Keratinocyte (primary cell): Measurements from ENCODE around the gene MAP4K2.

ENCODE experiments used
- EZH2 ChIP-seq: IDR thresholded peaks from one replicate; pipeline ENCODE4 v1.6.1; 2012; ENCODE audit warnings: inconsistent platforms, mild to moderate bottlenecking, low read length, moderate library complexity
- TF ChIP-seq, protein P1 (sequence below), 3 experiments: IDR thresholded peaks in 1 of 3; conservative IDR thresholded peaks in 1 of 3; optimal IDR thresholded peaks in 1 of 3; 2 replicates in 2 of 3; 3 replicates in 1 of 3; pipeline versions ENCODE3 to v1.5.1; 2011; ENCODE audit warnings: low read length in 3 of 3, mild to moderate bottlenecking in 3 of 3, moderate library complexity in 2 of 3, control low read depth in 1 of 3, inconsistent platforms in 1 of 3; ENCODE audit not compliant: insufficient read depth in 2 of 3; ENCODE audit errors: extremely low read depth in 1 of 3

GRCh38 chr11:64771861-64772260 lies 31.2 kb downstream of the MAP4K2 start:
- TF ChIP-seq, protein P1, sequence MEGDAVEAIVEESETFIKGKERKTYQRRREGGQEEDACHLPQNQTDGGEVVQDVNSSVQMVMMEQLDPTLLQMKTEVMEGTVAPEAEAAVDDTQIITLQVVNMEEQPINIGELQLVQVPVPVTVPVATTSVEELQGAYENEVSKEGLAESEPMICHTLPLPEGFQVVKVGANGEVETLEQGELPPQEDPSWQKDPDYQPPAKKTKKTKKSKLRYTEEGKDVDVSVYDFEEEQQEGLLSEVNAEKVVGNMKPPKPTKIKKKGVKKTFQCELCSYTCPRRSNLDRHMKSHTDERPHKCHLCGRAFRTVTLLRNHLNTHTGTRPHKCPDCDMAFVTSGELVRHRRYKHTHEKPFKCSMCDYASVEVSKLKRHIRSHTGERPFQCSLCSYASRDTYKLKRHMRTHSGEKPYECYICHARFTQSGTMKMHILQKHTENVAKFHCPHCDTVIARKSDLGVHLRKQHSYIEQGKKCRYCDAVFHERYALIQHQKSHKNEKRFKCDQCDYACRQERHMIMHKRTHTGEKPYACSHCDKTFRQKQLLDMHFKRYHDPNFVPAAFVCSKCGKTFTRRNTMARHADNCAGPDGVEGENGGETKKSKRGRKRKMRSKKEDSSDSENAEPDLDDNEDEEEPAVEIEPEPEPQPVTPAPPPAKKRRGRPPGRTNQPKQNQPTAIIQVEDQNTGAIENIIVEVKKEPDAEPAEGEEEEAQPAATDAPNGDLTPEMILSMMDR (optimal IDR thresholded peaks at IDR 0.05 in 1 of 3, IDR thresholded peaks at IDR 0.05 in 1 of 3, conservative IDR thresholded peaks at IDR 0.05 in 1 of 3; ENCODE audit: extremely low read depth in 1 of 3, insufficient read depth in 2 of 3, low read length in 3 of 3): no peak
- no peak for TF ChIP-seq EZH2
